ENCODE data around the gene NCOA5.

The NCOA5 gene

GRCh38 chr20:46035713-46036112 lies 54.0 kb downstream of the NCOA5 start:
- no peak for DNase-seq

DNA sequence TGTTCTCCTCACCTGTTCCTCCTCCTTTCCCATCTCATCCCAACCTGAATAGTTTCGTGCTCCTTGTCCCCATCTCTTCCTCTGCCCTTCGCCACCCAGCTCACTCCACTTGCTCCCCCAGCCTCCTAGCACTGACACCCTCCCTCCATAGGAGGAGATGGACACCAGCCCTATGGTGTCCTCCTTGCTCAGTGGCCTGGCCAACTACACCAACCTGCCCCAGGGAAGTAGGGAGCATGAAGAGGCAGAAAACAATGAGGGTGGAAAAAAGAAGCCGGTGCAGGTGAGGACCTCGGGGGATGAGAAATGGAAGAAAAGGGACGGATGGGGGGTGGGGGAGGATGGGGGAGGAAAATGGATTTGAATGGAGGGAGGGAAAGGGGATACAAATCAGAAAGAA lies 54.5 kb downstream of the NCOA5 start:
- no peak for DNase-seq

DNA sequence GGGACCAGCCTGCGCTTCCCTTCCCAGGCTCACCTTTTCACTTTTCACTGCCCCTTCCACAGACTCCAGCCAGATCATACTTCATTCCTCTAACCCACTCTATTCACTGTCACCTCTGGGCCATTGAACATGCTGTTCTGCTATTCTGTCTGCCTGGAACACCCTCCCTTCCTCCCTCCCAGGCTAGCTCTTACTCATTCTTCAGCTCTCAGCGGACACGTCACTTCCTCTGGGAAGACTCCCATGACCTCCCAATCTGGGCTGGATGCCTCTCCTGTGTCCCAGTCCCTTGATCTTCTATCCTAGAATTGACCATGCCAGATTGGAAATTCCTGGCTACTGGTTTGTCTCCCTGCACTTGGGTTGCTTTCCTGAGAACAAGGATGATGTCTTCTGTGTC lies 55.7 kb downstream of the NCOA5 start:
- DNase-seq = no peak

- DNase-seq = peak; percentile 84
Measured at GRCh38 chr20:46031701-46032254, 58.0 kb downstream of the NCOA5 start.

DNA sequence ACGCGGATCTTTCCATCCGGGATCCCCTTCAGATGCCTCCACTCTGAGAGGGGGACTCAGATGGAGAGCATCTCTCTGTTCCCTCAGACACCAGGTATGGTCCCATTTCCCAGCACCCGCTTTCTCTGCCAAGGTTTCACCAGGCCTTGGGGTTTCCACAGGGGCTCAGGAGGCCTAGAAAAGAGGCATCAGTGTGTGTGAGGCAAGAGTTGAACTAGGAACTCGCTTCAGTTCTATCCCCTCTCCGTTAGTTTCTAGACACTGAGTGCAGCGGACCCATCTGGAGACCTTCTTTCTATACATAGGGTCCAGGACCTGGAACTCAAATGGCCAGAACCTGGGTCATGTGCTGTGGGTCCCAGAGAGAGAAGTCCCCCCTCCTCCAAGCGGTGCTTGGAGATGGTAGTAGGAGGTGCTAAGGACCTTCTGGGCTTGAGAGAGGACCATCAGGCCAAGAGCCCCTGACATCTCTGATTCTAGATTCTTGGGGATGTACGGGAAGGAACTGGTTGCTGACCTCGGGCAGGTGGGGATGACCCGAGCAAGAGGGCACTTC lies 58.7 kb downstream of the NCOA5 start:
- DNase-seq = peak; percentile 15

- peak; percentile 17 for DNase-seq
Measured at GRCh38 chr20:46030284-46031013, 59.3 kb downstream of the NCOA5 start.

- DNase-seq = peak; percentile 39
Measured at GRCh38 chr20:46028772-46029371, 60.9 kb downstream of the NCOA5 start, which contains the start of gene SLC12A5. Gene SLC12A5, plus strand, starts transcription at chr20:46029215. Its CDS starts 130 bp downstream, at chr20:46029345.

DNA sequence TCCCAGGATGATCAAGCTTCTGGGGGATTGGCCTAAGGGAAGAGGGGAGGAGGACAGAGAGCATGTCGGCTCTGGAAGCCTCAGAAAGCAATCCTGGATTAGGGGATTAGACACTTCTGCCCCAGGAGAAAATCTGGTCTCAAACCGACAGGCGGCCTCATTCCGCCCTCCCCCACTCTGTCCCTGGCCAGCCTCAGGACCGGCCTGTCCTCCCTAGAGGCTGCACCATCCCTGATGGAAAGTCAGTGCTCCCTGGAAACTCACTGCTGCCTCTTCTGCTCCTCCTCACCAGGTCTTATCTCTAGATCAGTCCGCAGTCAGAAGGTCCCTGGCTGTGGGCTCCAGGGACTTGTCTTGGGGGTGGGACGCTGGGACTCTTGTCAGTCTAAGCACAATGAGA lies 61.7 kb downstream of the NCOA5 start:
- DNase-seq = peak; percentile 32

DNA sequence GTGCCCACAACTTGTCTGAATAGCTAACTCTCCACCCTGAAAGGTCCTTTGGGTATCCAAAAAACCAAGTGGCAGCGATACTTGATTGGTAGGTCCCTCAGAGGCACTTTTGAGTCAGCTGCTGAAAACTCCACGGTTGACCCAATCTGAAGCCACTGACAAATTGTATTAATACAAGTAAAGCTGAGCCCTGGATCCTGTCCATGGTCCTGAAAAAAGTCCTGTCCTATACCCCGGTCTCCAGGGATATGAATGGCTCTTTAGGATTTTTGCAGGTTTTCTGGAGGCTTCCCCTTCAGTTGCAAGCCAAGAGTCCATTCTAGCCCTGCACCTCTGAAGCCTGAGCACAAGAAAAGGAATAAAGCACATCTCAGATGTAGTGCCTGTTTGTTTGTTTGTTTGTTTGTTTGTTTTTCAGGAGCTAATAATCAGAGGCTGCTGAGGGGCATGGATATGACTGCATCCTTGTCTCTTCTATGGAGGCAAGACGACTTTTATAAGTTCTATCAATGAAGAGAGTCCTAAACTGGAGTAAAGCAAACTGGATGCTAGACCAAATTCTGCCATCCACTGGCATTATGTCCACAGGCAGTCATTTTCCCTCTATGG lies 62.4 kb downstream of the NCOA5 start:
- DNase-seq = peak; percentile 50

DNA sequence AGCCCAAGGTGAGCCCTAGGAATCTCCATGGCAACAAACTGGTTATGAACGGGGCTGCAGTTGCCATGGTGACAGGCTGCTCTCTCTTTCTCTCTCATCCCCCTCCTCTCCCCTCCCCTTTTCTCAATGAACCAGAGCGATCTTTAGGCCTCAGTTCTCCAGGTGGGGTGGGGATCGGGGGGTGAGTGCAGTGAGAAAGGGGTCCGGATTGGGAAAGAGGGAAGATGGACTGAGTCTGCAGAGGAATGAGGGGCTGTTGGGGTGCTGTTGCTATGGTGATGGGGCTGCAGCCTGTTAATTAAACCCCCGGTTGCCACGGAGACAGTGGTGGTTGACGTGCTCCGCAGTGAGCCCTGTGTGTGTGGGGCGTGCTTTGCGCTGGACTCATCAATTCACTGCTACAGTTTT lies 64.4 kb downstream of the NCOA5 start:
- DNase-seq = peak; percentile 40

GRCh38 chr20:46023999-46024398 lies 65.8 kb downstream of the NCOA5 start:
- no peak for DNase-seq

DNA sequence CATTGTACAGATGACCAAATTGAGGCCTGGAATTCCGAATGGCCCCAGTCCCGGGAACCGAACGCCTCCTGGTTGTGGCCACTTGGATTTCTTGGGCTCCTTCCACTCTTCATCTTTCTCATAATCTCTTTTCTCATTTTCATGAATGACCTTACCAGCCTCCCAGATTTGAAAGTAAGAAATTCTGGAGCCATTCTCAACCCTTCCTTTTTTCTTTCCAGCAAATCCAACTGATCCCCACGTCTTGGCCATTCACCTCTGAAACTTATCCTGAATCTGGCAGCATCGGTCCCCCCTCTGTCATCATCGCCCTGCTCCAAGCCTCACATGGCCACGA lies 66.6 kb downstream of the NCOA5 start:
- peak; percentile 62 for DNase-seq

DNA sequence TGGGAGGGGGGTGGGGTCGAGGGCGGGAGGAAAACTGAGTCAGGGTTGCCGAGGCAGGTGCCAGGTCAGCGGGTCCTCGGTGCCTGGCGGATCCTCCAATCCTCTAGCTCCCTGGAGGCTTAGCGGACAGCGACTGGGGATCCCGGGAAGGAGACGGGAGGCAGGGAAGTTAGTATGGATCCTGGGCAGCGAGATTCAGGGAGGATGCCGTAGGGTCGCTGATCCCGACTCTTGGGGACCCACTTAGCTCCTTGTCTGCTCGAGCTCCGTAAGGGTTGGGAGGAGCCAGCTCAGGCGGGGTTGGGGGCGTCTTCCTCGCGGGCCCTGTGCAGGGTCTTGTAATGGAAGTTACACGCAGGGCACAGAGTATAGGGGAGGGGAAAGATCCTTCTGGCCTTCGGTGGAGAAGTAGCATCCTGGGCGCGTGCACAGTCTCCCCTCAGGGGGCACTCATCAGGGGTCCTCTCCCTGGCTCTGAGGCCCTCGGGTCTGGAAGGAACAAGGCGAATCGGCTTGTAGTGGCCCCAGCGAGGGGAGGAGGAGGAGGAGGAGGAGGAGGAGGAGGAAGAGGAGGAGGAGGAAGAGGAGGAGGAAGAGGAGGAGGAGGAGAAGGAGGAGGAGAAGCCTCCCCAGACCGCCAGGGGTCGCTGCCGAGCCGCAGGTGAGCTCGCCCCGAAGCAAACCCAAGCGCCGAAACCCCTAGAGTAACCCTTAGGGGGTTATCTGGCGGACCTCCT lies 67.2 kb downstream of the NCOA5 start:
- peak; percentile 42 for DNase-seq

GRCh38 chr20:46021361-46022359 lies 68.1 kb downstream of the NCOA5 start:
- DNase-seq = peak; percentile 85

DNA sequence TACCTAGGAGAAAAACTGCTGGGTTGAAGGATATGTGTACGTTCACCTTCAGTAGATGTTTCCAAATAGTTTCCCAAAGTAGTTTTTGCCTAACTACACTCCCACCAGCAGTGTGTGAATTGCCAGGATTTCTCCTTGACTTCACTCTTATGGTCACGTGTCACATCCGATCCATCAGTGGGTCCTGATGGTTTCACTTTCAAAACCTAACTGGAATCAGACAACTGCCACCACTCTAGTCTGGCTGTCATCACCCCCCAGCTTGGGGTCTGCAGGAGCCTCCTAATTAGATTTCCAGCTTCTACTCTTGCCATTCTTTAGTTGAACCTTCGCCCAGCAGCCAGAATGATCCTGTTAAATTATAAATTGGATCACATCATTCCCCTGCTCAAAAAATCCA lies 69.2 kb downstream of the NCOA5 start:
- no peak for DNase-seq

- no peak for DNase-seq
Measured at GRCh38 chr20:46018611-46019010, 71.2 kb downstream of the NCOA5 start.

DNA sequence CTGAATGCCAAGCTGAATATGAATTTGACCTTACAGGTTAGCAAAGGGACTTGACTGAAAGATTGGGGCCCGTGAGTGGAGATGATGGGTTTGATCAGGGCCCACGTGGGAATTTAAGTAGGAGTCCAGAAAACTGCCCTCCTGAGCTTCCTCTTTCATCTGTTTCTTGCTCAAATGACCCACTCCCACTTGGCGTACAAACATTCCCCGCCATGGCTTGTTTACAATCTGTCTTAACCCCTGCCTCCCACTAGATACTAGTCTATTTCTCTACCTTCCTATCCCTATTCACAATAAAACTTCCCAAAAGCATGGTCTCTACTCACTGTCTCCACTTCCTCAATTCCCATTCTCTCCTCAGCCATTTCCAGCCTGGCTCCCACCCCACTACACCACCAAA lies 71.7 kb downstream of the NCOA5 start:
- no peak for DNase-seq

DNA sequence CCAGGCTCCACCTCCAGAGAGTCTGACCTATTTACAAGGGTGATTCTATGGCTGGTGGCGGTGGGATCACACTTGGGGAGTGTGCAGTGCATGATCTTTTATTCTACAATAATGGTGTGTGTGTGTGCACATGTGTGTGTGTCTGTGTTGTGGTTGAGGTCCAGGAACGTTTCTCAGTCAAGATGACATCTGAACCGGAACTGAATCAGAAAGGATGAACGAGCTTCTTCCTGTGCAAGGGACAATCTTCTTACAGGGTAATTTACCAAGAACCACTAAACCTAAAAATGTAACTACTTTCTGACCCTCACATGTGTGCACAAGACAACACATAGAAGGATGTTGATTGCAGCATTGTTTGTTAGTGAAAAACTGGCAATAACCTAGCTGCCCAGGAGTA lies 72.5 kb downstream of the NCOA5 start:
- DNase-seq = no peak

DNA sequence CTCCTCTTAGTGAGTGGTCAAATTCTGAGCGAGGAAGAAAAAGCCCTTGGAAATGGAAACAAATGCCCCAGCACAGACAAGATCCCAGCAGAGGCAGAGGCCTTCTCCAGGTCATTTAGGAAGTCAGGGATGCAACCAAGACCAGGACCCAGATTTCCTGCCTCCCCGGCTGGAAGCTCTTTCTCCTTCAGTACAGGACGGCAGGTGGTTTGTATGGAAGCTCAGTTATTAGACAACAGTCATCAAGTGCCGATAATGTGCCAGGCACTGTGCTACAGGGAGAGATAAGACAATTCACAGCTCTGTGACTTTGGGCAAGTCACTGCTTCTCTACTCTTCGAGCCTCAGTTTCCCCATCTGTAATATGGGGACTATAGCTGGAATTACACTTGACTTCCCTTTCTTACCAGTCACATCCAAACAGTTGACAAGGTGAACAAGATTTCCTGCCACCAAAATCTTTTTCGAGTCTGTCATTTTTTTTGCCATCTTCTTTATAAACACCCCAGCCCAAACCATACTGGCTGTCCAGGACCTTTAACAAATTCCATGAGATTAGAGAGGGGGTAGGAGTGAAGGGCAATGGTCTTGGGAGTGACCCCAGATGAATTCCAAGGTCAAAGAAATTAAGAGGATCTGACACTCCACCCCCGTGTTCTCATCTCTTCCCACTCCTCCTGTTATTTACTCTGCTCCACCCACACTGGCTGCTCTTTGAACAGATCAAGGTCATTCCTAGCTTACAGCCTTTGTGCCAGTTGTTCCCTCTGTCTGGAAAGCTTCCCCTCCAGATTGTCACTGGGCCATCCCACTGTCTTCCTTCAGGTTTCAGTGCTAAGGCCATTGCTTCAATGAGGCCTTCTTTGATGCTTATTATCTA lies 75.0 kb downstream of the NCOA5 start:
- no peak for DNase-seq

GRCh38 chr20:46013829-46014516 lies 75.8 kb downstream of the NCOA5 start:
- DNase-seq = peak; percentile 85

All from retina (tissue), 1 donor.